RWPE2 (cell line): ENCODE measurements around the gene WDR90.

Source experiments
- ATAC-seq: fragments of 200-7000 bp; cut with Tn5 transposase; 3 replicates; pipeline ENCODE4 v1.9.1; 2021; ENCODE audit warnings: low read depth
- DNase-seq: peaks from one replicate; pipeline ENCODE4 v3.0.0-alpha.2; 2020; ENCODE audit warnings: low spot score
- H3K27ac ChIP-seq: fragments of 450-650 bp; 2 replicates; pipeline ENCODE4 v1.5.1; 2017; ENCODE audit warnings: mild to moderate bottlenecking; ENCODE audit not compliant: poor library complexity, severe bottlenecking
- H3K27me3 ChIP-seq: fragments of 250-450 bp; sonication (Bioruptor Pico); 2 replicates; pipeline ENCODE4 v1.5.1; 2021; ENCODE audit warnings: mild to moderate bottlenecking, moderate library complexity; ENCODE audit not compliant: insufficient read depth, poor library complexity, severe bottlenecking
- H3K36me3 ChIP-seq: fragments of 250-450 bp; sonication (Bioruptor Pico); 2 replicates; pipeline ENCODE4 v1.5.1; 2020; ENCODE audit warnings: low read depth, mild to moderate bottlenecking, moderate library complexity
- H3K4me1 ChIP-seq: fragments of 250-450 bp; sonication (Bioruptor Pico); 2 replicates; pipeline ENCODE4 v1.5.1; 2021; ENCODE audit warnings: mild to moderate bottlenecking, moderate library complexity; ENCODE audit not compliant: insufficient read depth, poor library complexity, severe bottlenecking
- H3K4me3 ChIP-seq: fragments of 250-450 bp; sonication (Bioruptor Pico); 2 replicates; pipeline ENCODE4 v1.5.1; 2021; ENCODE audit warnings: mild to moderate bottlenecking, moderate library complexity; ENCODE audit not compliant: severe bottlenecking
- H3K9me3 ChIP-seq: fragments of 250-450 bp; sonication (Bioruptor Pico); 2 replicates; pipeline ENCODE4 v1.5.1; 2021; ENCODE audit warnings: mild to moderate bottlenecking, moderate library complexity; ENCODE audit not compliant: severe bottlenecking
- CTCF ChIP-seq: fragments of 450-650 bp; IDR thresholded peaks from one replicate; pipeline ENCODE4 v1.5.1; 2017; ENCODE audit warnings: mild to moderate bottlenecking, moderate library complexity; ENCODE audit not compliant: poor library complexity, severe bottlenecking

The WDR90 gene

DNA sequence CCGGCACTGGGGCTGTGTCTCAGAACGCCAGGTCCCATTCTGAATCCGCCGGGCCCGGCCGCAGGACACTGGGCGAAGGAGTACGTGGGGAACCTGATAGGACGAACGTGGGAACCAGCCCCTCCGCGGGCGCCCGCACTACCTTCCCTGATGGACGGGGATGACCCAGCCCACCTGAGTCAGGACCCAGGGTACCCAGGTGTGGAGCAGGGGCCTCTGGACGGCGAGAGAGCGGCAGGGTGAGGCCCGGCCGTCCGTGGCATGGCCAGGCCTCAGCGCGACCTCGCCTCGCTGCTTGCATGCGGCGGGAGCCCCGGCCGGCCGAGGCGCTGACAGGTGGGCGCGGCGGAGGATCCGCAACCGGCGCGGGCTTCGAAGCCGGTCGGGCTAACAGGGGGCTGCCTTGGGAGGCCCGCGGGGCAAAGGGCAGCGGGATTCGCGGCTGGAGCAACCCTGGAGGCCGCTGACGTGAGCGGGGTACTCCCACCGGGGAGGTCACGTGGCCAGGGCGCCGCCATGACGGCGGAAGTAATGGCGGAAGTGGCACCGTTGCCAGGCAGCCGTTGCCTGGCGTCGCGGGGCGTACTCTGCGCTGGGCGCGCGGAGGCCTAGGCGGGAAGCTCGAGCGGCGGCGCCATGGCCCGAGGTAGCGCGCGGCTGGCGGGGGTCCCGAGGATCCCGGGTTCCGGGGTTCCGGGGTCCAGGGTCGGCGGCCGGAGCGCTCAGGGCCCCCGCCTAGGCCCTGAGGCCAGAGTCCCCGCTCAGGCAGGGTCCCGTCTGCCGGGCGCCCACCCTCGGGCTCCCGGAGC lies at the start of gene WDR90:
Gene WDR90, plus strand, starts transcription at position 585 of the 809 bp plus-strand sequence. Its CDS starts 52 bp downstream, at position 637.
- DNase-seq, result peak; percentile 92
- Histone ChIP-seq H3K27me3 (no peaks in the 10 kb centered on the region), H3K9me3 (no peaks in the 10 kb centered on the region), H3K4me3 (peak within 1 kb of the TSS; percentile 70), H3K27ac (peak within 1 kb of the TSS; percentile 79), H3K4me1 (peaks cover 18% of the 10 kb centered on the region), H3K36me3 (peaks cover 7% of the 10 kb centered on the region; the same call in 1 of the 2 replicates)
- TF ChIP-seq CTCF, result no peak
- ATAC-seq, result peak; percentile 69

DNA sequence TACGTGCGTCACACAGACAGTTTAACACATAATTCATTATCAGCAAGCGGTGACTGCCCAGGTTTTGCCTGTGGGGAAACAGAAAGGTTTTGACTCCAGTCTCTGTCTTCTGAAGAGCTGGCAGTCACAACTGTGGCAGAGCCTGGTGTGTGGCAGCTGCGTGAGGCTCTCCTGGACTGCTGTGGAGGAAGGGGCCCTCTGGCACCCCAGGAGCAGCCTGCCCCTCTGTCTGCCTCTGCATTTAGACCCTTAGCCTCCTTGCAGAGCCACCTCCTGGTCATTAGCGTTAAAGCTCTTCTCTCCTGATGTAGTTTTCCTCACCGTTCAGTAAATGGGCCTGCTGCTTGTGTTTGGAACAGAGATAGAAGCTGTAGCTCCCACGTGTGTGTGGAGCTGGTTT lies 48.4 kb upstream of the WDR90 start:
- no peak overlapping the region for H3K4me3 ChIP-seq
- ATAC-seq, result peak; percentile 48; the same call in 2 of the 3 replicates
- peaks cover 2% of the 10 kb centered on the region for H3K9me3 ChIP-seq
- H3K4me1 ChIP-seq, result peaks cover 3% of the 10 kb centered on the region
- 0 out of 2 replicates have a peak, but pooled peaks cover 3% of the 10 kb centered on the region for H3K36me3 ChIP-seq
- no peaks in the 10 kb centered on the region for H3K27me3 ChIP-seq
- TF ChIP-seq CTCF, result peak; percentile 44
- no peak overlapping the region for H3K27ac ChIP-seq
- DNase-seq, result no peak

GRCh38 chr16:603933-604332 lies 45.2 kb upstream of the WDR90 start:
- H3K4me1 ChIP-seq, result no peaks in the 10 kb centered on the region
- no peak for ATAC-seq
- H3K27ac ChIP-seq, result no peak overlapping the region
- peaks cover 2% of the 10 kb centered on the region for H3K9me3 ChIP-seq
- no peak overlapping the region for H3K4me3 ChIP-seq
- DNase-seq, result no peak
- H3K27me3 ChIP-seq, result no peaks in the 10 kb centered on the region
- 0 out of 2 replicates have a peak, but pooled peaks cover 3% of the 10 kb centered on the region for H3K36me3 ChIP-seq
- no peak for TF ChIP-seq CTCF

GRCh38 chr16:606656-607307 lies 42.4 kb upstream of the WDR90 start:
- Histone ChIP-seq H3K4me1 (peaks cover 5% of the 10 kb centered on the region), H3K27ac (no peak overlapping the region)
- DNase-seq, result no peak

More at GRCh38 chr16:606656-607307, 42.4 kb upstream of the WDR90 start:
- Histone ChIP-seq H3K9me3 (no peaks in the 10 kb centered on the region), H3K27me3 (no peaks in the 10 kb centered on the region), H3K36me3 (no peaks in the 10 kb centered on the region), H3K4me3 (no peak overlapping the region)
- TF ChIP-seq CTCF, result no peak
- ATAC-seq, result no peak
